Smooth muscle cell (in vitro differentiated cells): Measurements from ENCODE around the gene TMEM267. TPM values are rescaled to one million over a fixed set of nuclear protein-coding genes. Genes with fewer than 3 reads are reported as not detected.

Experiments
- DNase-seq: peaks from one replicate; lab custom pipeline; 2025; ENCODE audit not compliant: unreplicated experiment; lab: John Stamatoyannopoulos, UW
- H2AFZ ChIP-seq: fragments of 200-600 bp; sonication (generic); 2 replicates; pipeline ENCODE4 v1.6.0; 2016; ENCODE audit warnings: antibody characterized with exemption, low read depth, mild to moderate bottlenecking
- H3F3A ChIP-seq: fragments of 200-600 bp; sonication (generic); 2 replicates; pipeline ENCODE4 v1.6.0; 2017; ENCODE audit warnings: antibody characterized with exemption, low read depth
- H3K27ac ChIP-seq: fragments of 200-600 bp; sonication (generic); 2 replicates; pipeline ENCODE4 v1.5.1; 2016; ENCODE audit warnings: low read depth, mild to moderate bottlenecking
- H3K27me3 ChIP-seq: fragments of 200-600 bp; sonication (generic); 2 replicates; pipeline ENCODE4 v1.6.1; 2016; ENCODE audit warnings: low read depth, mild to moderate bottlenecking
- H3K36me3 ChIP-seq: fragments of 200-600 bp; sonication (generic); 2 replicates; pipeline ENCODE4 v1.5.1; 2016; ENCODE audit warnings: low read depth
- H3K4me1 ChIP-seq: fragments of 200-600 bp; sonication (generic); 2 replicates; pipeline ENCODE4 v1.5.1; 2016; ENCODE audit warnings: low read depth
- H3K4me2 ChIP-seq: fragments of 200-600 bp; sonication (generic); 2 replicates; pipeline ENCODE4 v1.6.0; 2016; ENCODE audit warnings: mild to moderate bottlenecking
- H3K4me3 ChIP-seq: fragments of 200-600 bp; sonication (generic); 2 replicates; pipeline ENCODE4 v1.5.1; 2016; ENCODE audit warnings: mild to moderate bottlenecking
- H3K79me2 ChIP-seq: fragments of 200-600 bp; sonication (generic); 2 replicates; pipeline ENCODE4 v1.6.0; 2016; ENCODE audit warnings: low read depth, mild to moderate bottlenecking
- H3K9ac ChIP-seq: fragments of 200-600 bp; sonication (generic); 2 replicates; pipeline ENCODE4 v1.6.0; 2016; ENCODE audit warnings: low read depth
- H3K9me3 ChIP-seq: fragments of 200-600 bp; sonication (generic); replicated peaks from 2 replicates; pipeline ENCODE4 v1.5.1; 2016; ENCODE audit warnings: low read depth
- H4K20me1 ChIP-seq: fragments of 200-600 bp; sonication (generic); 2 replicates; pipeline ENCODE4 v1.6.0; 2016; ENCODE audit warnings: low read depth
- WGBS: methylation state at CpG from one replicate; pipeline ENCODE4 v1.1.7; 2016; ENCODE audit warnings: low lambda C conversion rate; 5-methylcytosine and 5-hydroxymethylcytosine counted together
- polyA plus RNA-seq: library from polyadenylated mRNA; unstranded; fragments of >200 nt; fragmentation: Nextera tagmentation; extraction: Ambion mirVana; gene quantifications from 2 replicates; pipeline ENCODE4 v1.2.1, GENCODE V29; 2016
- total RNA-seq: library from RNA; depleted of rRNA; stranded (reverse); fragments of >200 nt; gene quantifications from 2 replicates; pipeline ENCODE4 v1.2.3, GENCODE V29; 2014
- TF ChIP-seq, protein P1 (sequence below): fragments of 200-600 bp; sonication (generic); IDR thresholded peaks from 2 replicates; pipeline ENCODE4 v1.5.1; 2017; ENCODE audit warnings: borderline replicate concordance, mild to moderate bottlenecking, antibody characterized with exemption; ENCODE audit not compliant: insufficient read depth, poor library complexity, severe bottlenecking

TMEM267 gene
- total and polyA plus RNA-seq, 2 experiments from 2014 or later, result 7.4 to 22.9 TPM

GRCh38 chr5:43416803-43417394 is 66.8 kb downstream of the TMEM267 start:
- Histone ChIP-seq H3K36me3 (no peaks in the 10 kb centered on the region), H3K9me3 (no peaks in the 10 kb centered on the region), H3K4me1 (no peaks in the 10 kb centered on the region), H3F3A (no peaks in the 10 kb centered on the region), H3K27me3 (no peaks in the 10 kb centered on the region), H2AFZ (no peak overlapping the region), H4K20me1 (no peaks in the 10 kb centered on the region), H3K9ac (no peak overlapping the region), H3K79me2 (no peaks in the 10 kb centered on the region), H3K4me2 (no peak overlapping the region), H3K4me3 (no peak overlapping the region), H3K27ac (no peak overlapping the region)
- DNase-seq, result no peak
- TF ChIP-seq, protein P1, sequence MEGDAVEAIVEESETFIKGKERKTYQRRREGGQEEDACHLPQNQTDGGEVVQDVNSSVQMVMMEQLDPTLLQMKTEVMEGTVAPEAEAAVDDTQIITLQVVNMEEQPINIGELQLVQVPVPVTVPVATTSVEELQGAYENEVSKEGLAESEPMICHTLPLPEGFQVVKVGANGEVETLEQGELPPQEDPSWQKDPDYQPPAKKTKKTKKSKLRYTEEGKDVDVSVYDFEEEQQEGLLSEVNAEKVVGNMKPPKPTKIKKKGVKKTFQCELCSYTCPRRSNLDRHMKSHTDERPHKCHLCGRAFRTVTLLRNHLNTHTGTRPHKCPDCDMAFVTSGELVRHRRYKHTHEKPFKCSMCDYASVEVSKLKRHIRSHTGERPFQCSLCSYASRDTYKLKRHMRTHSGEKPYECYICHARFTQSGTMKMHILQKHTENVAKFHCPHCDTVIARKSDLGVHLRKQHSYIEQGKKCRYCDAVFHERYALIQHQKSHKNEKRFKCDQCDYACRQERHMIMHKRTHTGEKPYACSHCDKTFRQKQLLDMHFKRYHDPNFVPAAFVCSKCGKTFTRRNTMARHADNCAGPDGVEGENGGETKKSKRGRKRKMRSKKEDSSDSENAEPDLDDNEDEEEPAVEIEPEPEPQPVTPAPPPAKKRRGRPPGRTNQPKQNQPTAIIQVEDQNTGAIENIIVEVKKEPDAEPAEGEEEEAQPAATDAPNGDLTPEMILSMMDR, result no peak
- 72% methylated on average over 3 of the region's 3 CpGs for WGBS

- H2AFZ ChIP-seq, result no peak overlapping the region
- no peak overlapping the region for H3K4me3 ChIP-seq
- WGBS, result 78% methylated on average over 3 of the region's 3 CpGs
- H3K36me3 ChIP-seq, result no peaks in the 10 kb centered on the region
- H3K27me3 ChIP-seq, result no peaks in the 10 kb centered on the region
- H4K20me1 ChIP-seq, result no peaks in the 10 kb centered on the region
- no peak overlapping the region for H3K9ac ChIP-seq
- H3K4me1 ChIP-seq, result no peaks in the 10 kb centered on the region
- no peak overlapping the region for H3K27ac ChIP-seq
- TF ChIP-seq, protein P1, result no peak
- no peaks in the 10 kb centered on the region for H3K79me2 ChIP-seq
- H3F3A ChIP-seq, result no peaks in the 10 kb centered on the region
- no peak overlapping the region for H3K4me2 ChIP-seq
- no peak for DNase-seq
- H3K9me3 ChIP-seq, result no peaks in the 10 kb centered on the region
These were observed 67.5 kb downstream of the TMEM267 start for GRCh38 chr5:43415935-43416802.

DNA sequence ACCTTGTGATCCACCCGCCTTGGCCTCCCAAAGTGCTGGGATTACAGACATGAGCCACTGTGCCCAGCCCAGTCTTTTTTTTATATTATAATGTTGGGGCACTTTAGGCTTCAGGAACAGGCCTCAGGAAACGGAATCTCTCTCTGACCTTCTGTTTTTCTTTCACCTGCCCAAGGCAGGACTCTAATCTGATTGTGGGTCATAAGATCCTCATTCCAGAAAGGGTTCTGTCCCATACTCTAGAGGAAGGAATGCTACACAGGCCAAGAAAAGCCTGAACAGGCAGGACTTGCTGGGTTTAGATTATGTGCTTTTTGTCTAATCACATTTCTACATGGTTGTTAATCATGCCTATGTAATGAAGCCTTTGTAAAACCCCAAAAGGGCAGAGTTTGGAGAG is 69.7 kb downstream of the TMEM267 start:
- Histone ChIP-seq H2AFZ (no peak overlapping the region), H3K36me3 (no peaks in the 10 kb centered on the region), H3K27ac (no peak overlapping the region), H3K9ac (no peak overlapping the region), H3F3A (no peaks in the 10 kb centered on the region), H3K4me3 (no peak overlapping the region), H4K20me1 (no peaks in the 10 kb centered on the region), H3K4me1 (no peaks in the 10 kb centered on the region), H3K4me2 (no peak overlapping the region), H3K79me2 (no peaks in the 10 kb centered on the region), H3K27me3 (no peaks in the 10 kb centered on the region), H3K9me3 (no peaks in the 10 kb centered on the region)
- no peak for DNase-seq
- WGBS, result 89% methylated on average over 2 of the region's 2 CpGs
- TF ChIP-seq, protein P1, result no peak
